Right renal cortex interstitium (tissue), 3 donors: ENCODE data around the gene SLC23A3. TPM values are rescaled to one million over a fixed set of nuclear protein-coding genes. Genes with fewer than 3 reads are reported as not detected.

Experiments
- DNase-seq, 3 donors: peaks; one replicate each; pipeline ENCODE4 v3.0.0-alpha.2; 2013; ENCODE audit warnings: low read depth in 3 of 3, low spot score in 2 of 3
- polyA plus RNA-seq, 3 donors: library from polyadenylated mRNA; unstranded; fragments of 120-200 nt; gene quantifications; one replicate each; pipeline ENCODE4 v1.2.1, GENCODE V29; 2013; ENCODE audit not compliant: insufficient read length in 3 of 3

Gene SLC23A3
- polyA plus RNA-seq, 3 donors: 14.0 to 21.4 (median 17.8) TPM

DNA sequence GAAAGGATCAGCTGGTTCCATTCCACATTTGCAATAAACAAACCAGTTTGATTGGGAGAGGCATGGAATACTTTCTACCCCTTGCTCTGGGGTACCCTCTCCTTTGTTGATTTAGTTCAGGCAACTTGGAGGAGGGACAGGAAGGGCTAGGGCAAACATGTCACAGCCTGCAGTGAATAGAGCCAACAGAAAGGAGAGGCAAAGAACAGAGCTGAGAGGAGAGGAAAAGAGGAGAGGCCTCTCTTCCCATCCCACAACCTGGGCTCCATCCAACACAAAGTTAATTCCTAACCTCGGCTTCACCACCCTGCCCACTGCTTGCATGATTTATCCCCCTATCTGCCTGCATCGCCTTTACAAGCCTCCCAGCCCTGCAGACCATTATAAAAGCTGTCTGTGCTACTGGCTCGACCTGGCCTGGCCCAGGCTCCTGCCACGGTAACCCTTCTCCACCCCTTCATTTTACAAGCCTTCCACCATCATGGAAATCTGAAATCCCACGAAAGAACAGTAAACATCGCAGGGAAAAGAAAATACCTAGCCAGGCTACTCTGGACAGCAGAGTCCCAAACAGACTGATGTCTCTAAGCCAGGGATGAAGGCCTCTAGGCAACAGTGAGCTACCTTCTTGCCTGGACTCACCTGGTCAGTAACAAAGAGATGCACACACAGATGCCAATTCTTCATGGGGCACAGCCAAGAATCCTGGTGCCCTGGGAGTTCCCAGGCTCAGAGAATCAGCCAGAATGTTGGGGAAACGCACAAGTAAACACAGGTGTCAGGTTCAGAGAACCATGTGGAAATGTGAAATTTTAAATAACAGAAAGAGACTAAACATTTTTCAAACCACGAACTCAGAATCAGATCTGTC is 52.8 kb downstream of the SLC23A3 start:
- no peak for DNase-seq

DNA sequence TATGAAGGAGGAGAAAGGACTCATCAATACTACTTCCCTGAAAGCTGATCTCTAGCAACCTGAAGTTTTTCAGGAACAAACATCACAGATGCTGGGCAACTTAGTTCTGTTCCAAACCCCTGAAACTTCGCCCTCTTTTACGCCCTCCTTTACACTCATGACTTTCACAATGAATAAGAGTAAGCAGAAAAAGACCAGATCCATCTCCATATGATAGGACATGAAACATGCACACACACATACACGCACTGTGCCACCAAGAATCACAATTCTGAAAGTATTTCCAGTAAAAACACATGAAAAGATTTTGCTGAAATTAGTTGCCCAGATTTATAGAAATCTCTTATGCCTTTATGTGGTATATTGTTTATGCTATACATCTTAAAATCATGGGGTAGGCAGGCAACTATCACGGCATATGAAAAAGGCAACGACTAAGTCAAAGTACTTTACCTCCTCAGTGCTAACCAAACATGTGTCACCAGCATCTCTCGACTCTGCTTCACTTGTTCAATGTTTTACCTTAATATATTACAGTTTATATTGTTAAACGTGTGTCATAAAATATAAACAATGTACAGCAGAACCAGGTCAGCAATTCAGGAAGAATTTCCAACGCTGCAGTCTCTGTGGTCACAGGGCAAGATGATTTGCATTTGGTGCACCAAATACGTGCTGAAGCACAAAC is 57.0 kb downstream of the SLC23A3 start:
- DNase-seq: no peak

DNA sequence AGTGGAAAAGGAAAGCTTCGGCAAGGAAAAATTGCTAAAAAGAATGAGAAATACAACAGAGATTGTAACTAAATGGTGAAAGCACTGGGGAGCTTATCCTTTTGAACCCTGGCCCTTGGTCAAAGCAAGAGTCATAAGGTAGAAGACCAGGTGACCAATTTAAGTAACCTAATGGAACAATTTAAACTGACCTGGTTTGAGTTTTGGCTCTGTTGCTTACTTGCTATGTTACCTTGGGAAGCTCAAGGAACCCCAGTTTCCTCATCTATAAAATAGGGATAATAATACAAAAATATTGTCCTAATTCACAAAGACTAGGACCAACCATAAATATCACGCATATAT is 57.8 kb downstream of the SLC23A3 start:
- no peak for DNase-seq

Other genes with a start within 250 kb of the SLC23A3 start
- gene CDK5R2, start 210.4 kb downstream of the SLC23A3 start, polyA plus RNA-seq: not detected
- gene FEV, start 184.8 kb downstream of the SLC23A3 start, polyA plus RNA-seq: under 1 TPM in 2 of 3 donors, not detected in 1; 0.07 to 0.10 TPM
- gene CRYBA2, start 176.6 kb downstream of the SLC23A3 start, polyA plus RNA-seq: not detected
- under 1 TPM; 0.24 to 0.40 (median 0.34) TPM for gene CFAP65, start 128.5 kb downstream of the SLC23A3 start, polyA plus RNA-seq
- 1 to 10 TPM; 1.2 to 1.8 (median 1.6) TPM for gene IHH, start 109.1 kb downstream of the SLC23A3 start, polyA plus RNA-seq
- 10 to 100 TPM; 19.5 to 22.6 (median 20.4) TPM for gene NHEJ1, start 9.2 kb downstream of the SLC23A3 start, polyA plus RNA-seq
- 10 to 100 TPM; 61.4 to 69.5 (median 61.5) TPM for gene CNPPD1, start 6.9 kb upstream of the SLC23A3 start, polyA plus RNA-seq
- gene RETREG2, start 8.2 kb upstream of the SLC23A3 start, polyA plus RNA-seq: 100 to 1,000 TPM; 108 to 127 (median 108) TPM
- 10 to 100 TPM; 33.7 to 38.5 (median 38.3) TPM for gene ZFAND2B, start 36.8 kb upstream of the SLC23A3 start, polyA plus RNA-seq
- gene ABCB6, start 48.9 kb upstream of the SLC23A3 start, polyA plus RNA-seq: 10 to 100 TPM; 34.7 to 37.5 (median 36.8) TPM
- gene ATG9A, start 59.6 kb upstream of the SLC23A3 start, polyA plus RNA-seq: 10 to 100 TPM; 43.8 to 51.1 (median 46.8) TPM
- 10 to 100 TPM; 38.4 to 44.8 (median 38.8) TPM for gene ANKZF1, start 59.8 kb upstream of the SLC23A3 start, polyA plus RNA-seq
- 10 to 100 TPM; 21.8 to 26.4 (median 25.1) TPM for gene GLB1L, start 75.4 kb upstream of the SLC23A3 start, polyA plus RNA-seq
- 10 to 100 TPM; 36.9 to 44.4 (median 41.8) TPM for gene STK16, start 75.5 kb upstream of the SLC23A3 start, polyA plus RNA-seq
- 1 to 10 TPM in 2 of 3 donors, under 1 TPM in 1; 0.49 to 1.4 (median 1.3) TPM for gene TUBA4B, start 83.2 kb upstream of the SLC23A3 start, polyA plus RNA-seq
- gene TUBA4A, start 83.9 kb upstream of the SLC23A3 start, polyA plus RNA-seq: 10 to 100 TPM; 32.6 to 45.4 (median 35.7) TPM
- gene DNAJB2, start 109.3 kb upstream of the SLC23A3 start, polyA plus RNA-seq: 10 to 100 TPM; 64.2 to 74.9 (median 69.1) TPM
- gene PTPRN, start 139.4 kb upstream of the SLC23A3 start, polyA plus RNA-seq: under 1 TPM in 1 of 3 donors, not detected in 2; 0.08 TPM
- not detected for gene RESP18, start 162.7 kb upstream of the SLC23A3 start, polyA plus RNA-seq
- gene DNPEP, start 217.9 kb upstream of the SLC23A3 start, polyA plus RNA-seq: 10 to 100 TPM; 48.3 to 54.7 (median 51.2) TPM
- 10 to 100 TPM in 1 of 3 donors, 1 to 10 TPM in 2; 5.5 to 10.1 (median 7.4) TPM for gene DES, start 248.3 kb upstream of the SLC23A3 start, polyA plus RNA-seq